HG03460 (cell line): ENCODE measurements around the gene LDLR.
"Not testable (repeated sequence)": the region's sequence is repeated elsewhere in the genome, so short reads cannot be mapped to it uniquely, and the experiment has no call there.

Experiments used
- ATAC-seq: cut with Tn5 transposase; IDR thresholded peaks from one replicate; pipeline ENCODE4 v1.9.1; 2021; ENCODE audit not compliant: unreplicated experiment

Gene LDLR

GRCh38 chr19:11070123-11070522 lies 19.1 kb upstream of the LDLR start:
- no peak for ATAC-seq

GRCh38 chr19:11073568-11073967 lies 15.7 kb upstream of the LDLR start:
- ATAC-seq = no peak

GRCh38 chr19:11076792-11077191 lies 12.5 kb upstream of the LDLR start:
- ATAC-seq = not testable (repeated sequence)

DNA sequence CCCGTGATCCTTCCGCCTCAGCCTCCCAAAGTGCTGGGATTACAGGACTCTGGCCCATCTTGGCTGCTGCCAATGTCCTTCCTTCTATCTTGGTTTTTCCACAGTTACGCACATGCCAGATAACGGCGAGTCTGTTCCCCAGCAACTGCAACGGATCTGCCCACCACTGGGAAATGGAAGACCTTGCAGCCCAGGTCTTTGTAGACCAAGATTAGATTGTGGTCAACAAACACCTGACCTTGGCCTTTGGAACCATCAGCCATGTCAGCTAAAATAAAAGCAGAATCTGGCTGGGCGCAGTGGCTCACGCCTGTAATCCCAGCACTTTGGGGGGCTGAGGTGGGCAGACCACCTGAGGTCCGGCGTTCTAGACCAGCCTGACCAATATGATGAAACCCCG lies 10.4 kb upstream of the LDLR start:
- no peak for ATAC-seq

- no peak for ATAC-seq
Observed at GRCh38 chr19:11079999-11080398, 9.3 kb upstream of the LDLR start.

DNA sequence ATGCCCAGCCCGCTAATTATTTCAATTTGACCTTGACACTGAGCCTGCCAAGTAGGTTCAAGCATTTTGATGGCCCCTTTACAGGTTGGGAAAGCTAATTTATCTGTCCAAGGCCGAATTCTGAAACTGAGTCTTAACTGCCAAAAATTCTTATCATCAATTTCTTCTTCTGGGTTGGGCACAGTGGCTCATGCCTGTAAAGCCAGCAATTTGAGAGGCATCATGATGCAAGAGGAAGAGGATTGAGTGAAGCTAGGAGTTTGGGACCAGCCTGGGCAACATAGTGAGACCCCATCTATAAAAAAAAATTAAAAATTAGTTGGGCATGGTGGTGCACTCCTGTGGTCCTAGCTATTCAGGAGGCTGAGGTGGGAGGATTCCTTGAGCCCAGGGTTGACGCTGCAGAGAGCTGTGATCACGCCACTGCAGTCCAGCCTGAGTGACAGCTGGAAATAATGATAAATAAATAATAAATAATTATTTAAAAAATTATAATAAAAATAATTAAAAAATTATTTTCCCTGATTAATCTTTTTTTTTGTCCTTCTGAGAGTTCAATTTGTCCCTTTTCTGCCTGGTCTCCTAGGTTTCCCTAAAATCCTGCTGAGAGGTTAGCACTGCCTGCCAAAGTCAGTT lies 1.3 kb upstream of the LDLR start:
- ATAC-seq = no peak

DNA sequence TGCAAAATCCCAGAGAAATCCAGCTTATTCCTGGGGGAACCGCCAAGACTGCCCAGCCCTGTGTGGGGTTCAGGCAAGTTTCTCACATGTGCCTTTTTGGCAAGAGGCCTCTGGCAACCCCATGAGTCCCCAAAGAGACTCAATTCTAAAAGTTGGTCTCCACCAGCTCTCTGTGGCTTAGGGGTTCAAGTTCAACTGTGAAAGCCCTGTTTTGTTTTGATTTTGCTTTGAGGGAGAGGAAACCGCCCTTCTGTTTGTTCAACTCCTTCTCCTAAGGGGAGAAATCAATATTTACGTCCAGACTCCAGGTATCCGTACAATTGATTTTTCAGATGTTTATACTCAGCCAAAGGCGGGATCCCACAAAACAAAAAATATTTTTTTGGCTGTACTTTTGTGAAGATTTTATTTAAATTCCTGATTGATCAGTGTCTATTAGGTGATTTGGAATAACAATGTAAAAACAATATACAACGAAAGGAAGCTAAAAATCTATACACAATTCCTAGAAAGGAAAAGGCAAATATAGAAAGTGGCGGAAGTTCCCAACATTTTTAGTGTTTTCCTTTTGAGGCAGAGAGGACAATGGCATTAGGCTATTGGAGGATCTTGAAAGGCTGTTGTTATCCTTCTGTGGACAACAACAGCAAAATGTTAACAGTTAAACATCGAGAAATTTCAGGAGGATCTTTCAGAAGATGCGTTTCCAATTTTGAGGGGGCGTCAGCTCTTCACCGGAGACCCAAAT lies 583 bp upstream of the LDLR start:
- ATAC-seq = no peak

DNA sequence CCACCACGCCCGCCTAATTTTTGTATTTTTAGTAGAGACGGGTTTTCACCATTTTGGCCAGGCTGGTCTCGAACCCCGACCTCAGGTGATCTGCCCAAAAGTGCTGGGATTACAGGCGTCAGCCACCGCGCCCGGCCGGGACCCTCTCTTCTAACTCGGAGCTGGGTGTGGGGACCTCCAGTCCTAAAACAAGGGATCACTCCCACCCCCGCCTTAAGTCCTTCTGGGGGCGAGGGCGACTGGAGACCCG lies 676 bp downstream of the LDLR start:
- ATAC-seq = not testable (repeated sequence)

- ATAC-seq = peak; percentile 67
Observed at GRCh38 chr19:11090264-11090996, 1.2 kb downstream of the LDLR start.

DNA sequence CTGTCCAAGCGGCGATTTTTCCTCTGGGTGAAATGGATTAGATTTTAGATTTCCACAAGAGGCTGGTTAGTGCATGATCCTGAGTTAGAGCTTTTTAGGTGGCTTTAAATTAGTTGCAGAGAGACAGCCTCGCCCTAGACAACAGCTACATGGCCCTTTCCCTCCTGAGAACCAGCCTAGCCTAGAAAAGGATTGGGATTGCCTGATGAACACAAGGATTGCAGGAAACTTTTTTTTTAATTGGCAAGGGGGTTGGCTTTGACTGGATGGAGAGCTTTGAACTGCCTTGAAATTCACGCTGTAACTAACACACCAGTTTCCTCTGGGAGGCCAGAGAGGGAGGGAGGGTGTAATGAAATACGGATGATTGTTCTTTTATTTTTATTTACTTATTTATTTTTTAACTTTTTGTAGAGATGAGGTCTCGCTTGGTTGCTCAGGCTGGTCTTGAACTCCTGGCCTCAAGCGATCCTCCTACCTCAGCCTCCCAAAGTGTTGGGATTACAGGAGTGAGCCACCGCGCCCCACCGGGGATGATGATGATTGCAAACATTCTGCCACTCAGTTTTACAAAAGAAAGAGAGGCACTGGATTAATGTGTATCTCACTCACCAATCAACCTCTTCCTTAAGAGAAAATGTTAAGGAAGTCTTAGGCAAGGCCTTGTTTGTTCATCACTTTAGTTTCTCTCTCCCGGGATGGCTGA lies 1.9 kb downstream of the LDLR start:
- ATAC-seq = no peak

- ATAC-seq = no peak
Observed at GRCh38 chr19:11091703-11092153, 2.5 kb downstream of the LDLR start.

- ATAC-seq = no peak
Observed at GRCh38 chr19:11092181-11092538, 2.9 kb downstream of the LDLR start.

- no peak for ATAC-seq
Observed at GRCh38 chr19:11093689-11094238, 4.5 kb downstream of the LDLR start.

DNA sequence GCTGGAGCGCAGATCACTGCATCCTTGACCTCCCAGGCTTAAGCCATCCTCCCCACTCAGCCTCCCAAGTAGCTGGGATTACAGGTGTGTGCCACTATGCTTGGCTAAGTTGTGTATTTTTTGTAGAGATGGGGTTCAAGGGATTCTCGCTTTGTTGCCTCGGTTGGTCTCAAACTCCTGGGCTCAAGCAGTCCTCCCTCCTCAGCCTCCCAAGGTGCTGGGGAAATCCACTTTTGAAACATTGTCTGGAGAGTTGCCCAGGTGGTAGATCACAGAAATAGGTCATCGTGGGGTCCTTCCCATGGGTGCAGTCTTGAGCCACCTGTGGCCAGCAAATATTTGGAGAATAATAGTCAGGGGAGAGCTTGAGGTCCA lies 5.2 kb downstream of the LDLR start:
- no peak for ATAC-seq

- peak; percentile 43 for ATAC-seq
Observed at GRCh38 chr19:11096210-11096841, 7.1 kb downstream of the LDLR start.

GRCh38 chr19:11097367-11097766 lies 8.1 kb downstream of the LDLR start:
- ATAC-seq = not testable (repeated sequence)

DNA sequence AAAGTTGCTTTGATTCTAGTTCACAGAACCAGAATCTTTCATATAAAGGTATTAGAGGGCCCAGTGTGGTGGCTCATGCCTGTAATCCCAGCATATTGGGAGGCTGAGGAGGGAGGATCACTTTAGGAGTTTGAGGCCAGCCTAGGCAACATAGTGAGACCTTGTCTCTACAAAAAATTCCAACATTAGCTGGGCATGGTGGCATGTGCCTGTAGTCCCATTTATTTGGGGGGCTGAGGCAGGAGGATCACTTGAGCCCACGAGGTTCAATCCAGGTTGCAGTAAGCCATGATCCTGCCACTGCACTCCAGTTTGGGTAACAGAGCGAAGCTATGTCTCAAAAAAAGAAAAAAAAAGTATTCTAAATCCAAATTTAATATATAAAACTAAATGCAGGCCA lies 9.1 kb downstream of the LDLR start:
- ATAC-seq = no peak

DNA sequence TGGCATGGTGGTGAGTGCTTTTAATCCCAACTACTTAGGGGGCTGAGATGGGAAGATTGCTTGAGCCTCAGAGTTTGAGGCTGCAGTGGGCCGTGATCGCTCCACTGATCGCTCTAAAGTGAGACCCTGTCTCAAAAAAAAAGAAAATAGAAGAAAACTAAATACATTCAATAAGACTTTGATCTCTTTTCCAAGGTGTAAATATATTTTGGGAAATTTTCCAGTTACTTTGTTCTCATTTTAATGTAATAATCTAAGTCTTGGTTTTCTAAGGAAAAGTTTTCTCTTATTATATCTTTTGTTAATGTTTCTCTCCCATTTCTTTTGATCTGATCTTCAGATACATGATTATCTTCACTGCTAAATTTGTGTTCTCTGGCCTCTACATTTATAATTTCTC lies 9.6 kb downstream of the LDLR start:
- ATAC-seq = no peak

DNA sequence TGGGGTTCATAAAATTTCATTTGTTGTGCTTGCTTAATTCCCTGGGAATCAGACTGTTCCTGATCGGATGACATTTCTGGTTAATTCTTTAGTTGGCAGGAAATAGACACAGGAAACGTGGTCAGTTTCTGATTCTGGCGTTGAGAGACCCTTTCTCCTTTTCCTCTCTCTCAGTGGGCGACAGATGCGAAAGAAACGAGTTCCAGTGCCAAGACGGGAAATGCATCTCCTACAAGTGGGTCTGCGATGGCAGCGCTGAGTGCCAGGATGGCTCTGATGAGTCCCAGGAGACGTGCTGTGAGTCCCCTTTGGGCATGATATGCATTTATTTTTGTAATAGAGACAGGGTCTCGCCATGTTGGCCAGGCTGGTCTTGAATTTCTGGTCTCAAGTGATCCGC lies 10.8 kb downstream of the LDLR start:
- ATAC-seq = no peak

- ATAC-seq = no peak
Observed at GRCh38 chr19:11101057-11101456, 11.8 kb downstream of the LDLR start.

DNA sequence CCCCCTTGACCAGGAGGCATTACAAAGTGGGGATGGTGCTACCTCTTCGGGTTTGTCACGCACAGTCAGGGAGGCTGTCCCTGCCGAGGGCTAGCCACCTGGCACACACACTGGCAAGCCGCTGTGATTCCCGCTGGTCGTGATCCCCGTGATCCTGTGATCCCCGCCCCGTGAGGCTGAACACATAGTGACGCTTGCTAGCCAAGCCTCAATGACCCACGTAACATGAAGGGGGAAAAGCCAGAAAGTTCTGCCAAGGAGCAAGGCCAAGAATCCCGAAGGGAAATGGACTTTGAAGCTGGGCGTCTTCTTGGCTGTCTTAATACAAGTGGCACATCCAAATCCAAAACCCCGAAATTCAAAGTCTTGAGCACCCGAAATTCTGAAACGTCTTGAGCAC lies 13.7 kb downstream of the LDLR start:
- no peak for ATAC-seq
